Astrocyte of the spinal cord (primary cell): Measurements from ENCODE around the gene LRCH1.
A peak's percentile ranks its signal among the peaks of the same experiment; 100 is the strongest.

ENCODE experiments used
- DNase-seq: peaks from one replicate; pipeline ENCODE4 v3.0.0; 2011; ENCODE audit warnings: low read depth, low spot score
- H3K4me3 ChIP-seq: 2 replicates; pipeline ENCODE4 v1.5.1; 2011; ENCODE audit warnings: low read depth, mild to moderate bottlenecking, low read length, moderate library complexity
- in situ Hi-C: cut with HindIII; loops from 2 replicates; pipeline ENCODE4 v1.10.0; 2017; ENCODE audit warnings: low sequenced_read_pairs
- TF ChIP-seq, protein P1 (sequence below): IDR thresholded peaks from 2 replicates; pipeline ENCODE4 v1.5.1; 2012; ENCODE audit warnings: low read depth, mild to moderate bottlenecking, low read length, inconsistent platforms

Gene LRCH1

DNA sequence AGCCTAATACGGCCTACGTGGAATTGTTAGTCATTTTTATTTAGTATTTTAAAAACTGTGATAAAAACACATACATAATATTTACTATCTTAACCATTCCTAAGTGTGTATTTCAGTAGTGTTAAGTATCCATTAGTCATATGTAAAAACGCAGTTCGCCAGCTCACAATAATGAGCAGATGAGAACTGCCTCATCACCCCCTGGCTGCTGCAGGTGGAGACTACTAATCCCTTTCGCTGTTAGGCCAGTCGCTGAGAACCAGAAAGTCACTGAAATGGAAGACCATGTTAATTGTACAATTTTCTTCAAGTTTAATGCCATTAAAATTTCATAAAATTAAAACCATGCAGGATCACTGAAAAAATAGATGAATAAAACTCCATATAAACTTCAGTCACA, 242.4 kb downstream of the LRCH1 start:
- in situ Hi-C loops: no loop called here
- TF ChIP-seq, protein P1, sequence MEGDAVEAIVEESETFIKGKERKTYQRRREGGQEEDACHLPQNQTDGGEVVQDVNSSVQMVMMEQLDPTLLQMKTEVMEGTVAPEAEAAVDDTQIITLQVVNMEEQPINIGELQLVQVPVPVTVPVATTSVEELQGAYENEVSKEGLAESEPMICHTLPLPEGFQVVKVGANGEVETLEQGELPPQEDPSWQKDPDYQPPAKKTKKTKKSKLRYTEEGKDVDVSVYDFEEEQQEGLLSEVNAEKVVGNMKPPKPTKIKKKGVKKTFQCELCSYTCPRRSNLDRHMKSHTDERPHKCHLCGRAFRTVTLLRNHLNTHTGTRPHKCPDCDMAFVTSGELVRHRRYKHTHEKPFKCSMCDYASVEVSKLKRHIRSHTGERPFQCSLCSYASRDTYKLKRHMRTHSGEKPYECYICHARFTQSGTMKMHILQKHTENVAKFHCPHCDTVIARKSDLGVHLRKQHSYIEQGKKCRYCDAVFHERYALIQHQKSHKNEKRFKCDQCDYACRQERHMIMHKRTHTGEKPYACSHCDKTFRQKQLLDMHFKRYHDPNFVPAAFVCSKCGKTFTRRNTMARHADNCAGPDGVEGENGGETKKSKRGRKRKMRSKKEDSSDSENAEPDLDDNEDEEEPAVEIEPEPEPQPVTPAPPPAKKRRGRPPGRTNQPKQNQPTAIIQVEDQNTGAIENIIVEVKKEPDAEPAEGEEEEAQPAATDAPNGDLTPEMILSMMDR: no peak
- no peak for DNase-seq
- no peak overlapping the region for H3K4me3 ChIP-seq

DNA sequence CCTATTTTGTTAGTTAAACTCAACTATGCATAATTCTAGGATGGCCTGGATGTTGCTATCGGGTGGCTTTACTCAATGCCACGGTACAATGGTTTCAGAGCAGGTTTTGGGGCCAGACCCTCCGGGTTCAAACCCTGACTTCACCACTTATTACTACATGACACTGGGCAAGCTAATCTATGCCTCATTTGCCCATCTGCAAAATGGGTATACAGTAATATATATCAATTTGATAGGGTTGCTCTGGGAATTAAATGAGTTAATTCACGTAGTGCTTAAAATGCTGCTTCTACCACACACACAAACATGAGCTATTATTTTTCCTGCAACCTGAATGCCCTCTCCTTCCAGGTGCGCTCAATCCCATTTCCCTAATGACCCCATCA, 243.2 kb downstream of the LRCH1 start:
- TF ChIP-seq, protein P1: no peak
- DNase-seq: no peak
- in situ Hi-C loops: no loop called here
- H3K4me3 ChIP-seq: peak overlapping the region; percentile 62

- peak; percentile 95 for DNase-seq
- peak within 1 kb of the TSS; percentile 62 for H3K4me3 ChIP-seq
- TF ChIP-seq, protein P1: peak; percentile 1
- in situ Hi-C loops: no loop called here
Measured at GRCh38 chr13:46796515-46797474, 243.8 kb downstream of the LRCH1 start, which contains the start of gene ESD. Gene ESD (minus strand): TSS chr13:46797161. CDS start chr13:46791413, 5,748 bp downstream.

DNA sequence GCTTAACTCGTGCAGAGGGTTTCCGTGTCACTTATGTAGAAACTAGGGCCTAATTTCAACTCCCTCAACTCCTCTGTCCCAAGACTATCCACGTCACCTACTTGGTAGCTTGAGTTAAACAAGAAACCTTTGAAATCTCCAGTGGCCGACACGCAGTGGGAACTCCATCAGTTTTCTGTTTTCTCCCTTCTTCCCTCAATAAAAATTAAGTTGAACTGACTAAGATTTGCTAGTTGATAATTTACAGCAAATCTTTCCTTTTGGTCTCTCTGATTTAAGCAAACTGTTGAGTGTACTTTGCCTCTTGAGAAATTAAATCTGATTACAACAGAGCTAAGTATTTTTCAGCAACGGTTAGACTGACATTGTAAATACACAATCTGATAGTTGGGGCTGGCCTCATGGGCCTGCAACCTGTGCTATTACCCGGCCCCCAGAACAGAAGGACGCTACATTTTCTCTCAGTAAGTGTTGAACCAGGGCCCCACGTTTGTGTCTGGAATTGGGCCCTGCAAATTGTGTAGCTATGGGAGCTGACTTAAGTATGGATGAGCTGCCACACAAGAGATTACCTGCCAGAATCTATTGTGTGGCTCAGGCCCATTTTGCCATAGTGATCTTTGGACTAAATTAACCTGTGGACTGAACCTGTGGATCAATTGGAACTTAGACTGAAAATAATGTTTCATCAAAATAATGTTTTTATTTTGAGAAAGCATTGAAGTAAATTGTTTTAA, 244.7 kb downstream of the LRCH1 start:
- in situ Hi-C loops: no loop called here
- TF ChIP-seq, protein P1: no peak
- peak overlapping the region; percentile 62 for H3K4me3 ChIP-seq
- DNase-seq: no peak

DNA sequence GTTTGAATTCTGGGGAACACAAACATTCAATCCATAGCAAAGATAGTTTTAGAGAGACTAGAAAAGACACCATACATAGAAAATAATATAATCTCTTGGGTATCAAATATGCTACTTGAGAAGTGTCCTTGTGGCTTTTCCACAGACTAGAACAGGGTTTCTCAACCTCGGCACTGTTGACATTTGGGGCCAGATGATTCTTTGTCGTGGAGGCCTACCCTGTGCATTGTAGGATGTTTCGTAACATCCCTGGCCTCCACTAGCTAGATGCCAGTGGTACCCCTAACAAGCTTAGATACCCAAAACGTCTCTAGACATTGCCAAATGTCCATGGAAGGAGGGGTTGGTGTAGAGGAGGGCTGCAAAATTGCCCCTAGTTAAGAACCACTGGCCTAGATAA, 246.2 kb downstream of the LRCH1 start:
- TF ChIP-seq, protein P1: no peak
- H3K4me3 ChIP-seq: no peak overlapping the region
- in situ Hi-C loops: no loop called here
- DNase-seq: no peak

- H3K4me3 ChIP-seq: no peak overlapping the region
- in situ Hi-C loops: no loop called here
- DNase-seq: no peak
- TF ChIP-seq, protein P1: no peak
Measured at GRCh38 chr13:46801858-46802257, 248.9 kb downstream of the LRCH1 start.
